HFFc6 (cell line): Measurements from ENCODE around the gene PYGB. TPM values are rescaled to one million over a fixed set of nuclear protein-coding genes. Genes with fewer than 3 reads are reported as not detected.

Experiments
- DNase-seq: peaks from one replicate; pipeline ENCODE4 v3.0.0-alpha.2; 2018
- H3K27ac Mint-ChIP-seq: 2 replicates; pipeline ENCODE4 v1.8.0; 2020; ENCODE audit warnings: mild to moderate bottlenecking, mixed read lengths
- H3K27me3 Mint-ChIP-seq: 2 replicates; pipeline ENCODE4 v1.8.0; 2021; ENCODE audit warnings: mild to moderate bottlenecking, moderate library complexity, mixed read lengths; ENCODE audit not compliant: insufficient read depth
- H3K36me3 Mint-ChIP-seq: 2 replicates; pipeline ENCODE4 v1.8.0; 2021; ENCODE audit warnings: low read depth, mixed read lengths
- H3K4me1 Mint-ChIP-seq: 2 replicates; pipeline ENCODE4 v1.8.0; 2020; ENCODE audit warnings: low read depth, mixed read lengths
- H3K4me3 Mint-ChIP-seq: 2 replicates; pipeline ENCODE4 v1.8.0; 2020; ENCODE audit warnings: mild to moderate bottlenecking, moderate library complexity, mixed read lengths
- H3K9me3 Mint-ChIP-seq: 2 replicates; pipeline ENCODE4 v1.8.0; 2020; ENCODE audit warnings: mild to moderate bottlenecking, mixed read lengths
- CTCF ChIP-seq: fragments of 200-600 bp; sonication (generic); IDR thresholded peaks from 2 replicates; pipeline ENCODE4 v1.5.0; 2021; ENCODE audit warnings: antibody characterized with exemption, mild to moderate bottlenecking
- total RNA-seq, 6 experiments: library from RNA; stranded (reverse); fragmentation: NEBNext Ultra II Directional; extraction: Animal tissue kit (Norgen Biotek cat#: 25700); gene quantifications; 2 replicates in 1 of 6; 3 replicates in 5 of 6; pipeline ENCODE4 v1.2.3, GENCODE V29; 2021

Gene PYGB
- total RNA-seq, 6 experiments from 2014 or later = 65.4 to 75.6 (median 70.2) TPM

- Mint-ChIP-seq H3K27me3 (no peaks in the 10 kb centered on the region), H3K9me3 (no peaks in the 10 kb centered on the region), H3K4me1 (peaks cover 24% of the 10 kb centered on the region), H3K27ac (no peak overlapping the region), H3K4me3 (no peak overlapping the region), H3K36me3 (no peaks in the 10 kb centered on the region)
- no peak for TF ChIP-seq CTCF
- no peak for DNase-seq
Observed at GRCh38 chr20:25204550-25205276, 43.2 kb upstream of the PYGB start.

GRCh38 chr20:25205277-25206062 is 42.4 kb upstream of the PYGB start:
- Mint-ChIP-seq H3K4me3 (no peak overlapping the region), H3K4me1 (peaks cover 18% of the 10 kb centered on the region), H3K27ac (0 out of 2 replicates have a peak overlapping the region, but pooled peaks have one; percentile 30), H3K27me3 (no peaks in the 10 kb centered on the region), H3K9me3 (no peaks in the 10 kb centered on the region), H3K36me3 (no peaks in the 10 kb centered on the region)
- no peak for DNase-seq
- TF ChIP-seq CTCF = no peak

GRCh38 chr20:25206063-25206403 is 41.9 kb upstream of the PYGB start:
- no peaks in the 10 kb centered on the region for H3K27me3 Mint-ChIP-seq
- H3K4me3 Mint-ChIP-seq = no peak overlapping the region

GRCh38 chr20:25206548-25206947 is 41.3 kb upstream of the PYGB start:
- no peak for DNase-seq
- Mint-ChIP-seq H3K9me3 (no peaks in the 10 kb centered on the region), H3K4me1 (peaks cover 9% of the 10 kb centered on the region), H3K36me3 (no peaks in the 10 kb centered on the region), H3K27me3 (no peaks in the 10 kb centered on the region), H3K27ac (no peak overlapping the region), H3K4me3 (no peak overlapping the region)
- no peak for TF ChIP-seq CTCF

More at GRCh38 chr20:25206063-25206403, 41.9 kb upstream of the PYGB start:
- H3K36me3 Mint-ChIP-seq = no peaks in the 10 kb centered on the region
- peaks cover 12% of the 10 kb centered on the region for H3K4me1 Mint-ChIP-seq
- H3K27ac Mint-ChIP-seq = no peak overlapping the region
- no peaks in the 10 kb centered on the region for H3K9me3 Mint-ChIP-seq
- TF ChIP-seq CTCF = no peak
- no peak for DNase-seq

- H3K36me3 Mint-ChIP-seq = no peaks in the 10 kb centered on the region
- H3K27me3 Mint-ChIP-seq = no peaks in the 10 kb centered on the region
- H3K4me3 Mint-ChIP-seq = no peak overlapping the region
- peaks cover 9% of the 10 kb centered on the region for H3K4me1 Mint-ChIP-seq
- no peaks in the 10 kb centered on the region for H3K9me3 Mint-ChIP-seq
- no peak for TF ChIP-seq CTCF
- H3K27ac Mint-ChIP-seq = no peak overlapping the region
- DNase-seq = no peak
Observed at GRCh38 chr20:25207149-25207959, 40.5 kb upstream of the PYGB start.
